HG02970 (cell line): ENCODE measurements around the gene DHRS13.

ENCODE experiments used
- ATAC-seq: cut with Tn5 transposase; IDR thresholded peaks from one replicate; pipeline ENCODE4 v1.9.1; 2021; ENCODE audit warnings: mild to moderate bottlenecking, moderate library complexity, moderate number of reproducible peaks; ENCODE audit not compliant: unreplicated experiment, low FRiP score

Gene DHRS13, protein sequence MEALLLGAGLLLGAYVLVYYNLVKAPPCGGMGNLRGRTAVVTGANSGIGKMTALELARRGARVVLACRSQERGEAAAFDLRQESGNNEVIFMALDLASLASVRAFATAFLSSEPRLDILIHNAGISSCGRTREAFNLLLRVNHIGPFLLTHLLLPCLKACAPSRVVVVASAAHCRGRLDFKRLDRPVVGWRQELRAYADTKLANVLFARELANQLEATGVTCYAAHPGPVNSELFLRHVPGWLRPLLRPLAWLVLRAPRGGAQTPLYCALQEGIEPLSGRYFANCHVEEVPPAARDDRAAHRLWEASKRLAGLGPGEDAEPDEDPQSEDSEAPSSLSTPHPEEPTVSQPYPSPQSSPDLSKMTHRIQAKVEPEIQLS

DNA sequence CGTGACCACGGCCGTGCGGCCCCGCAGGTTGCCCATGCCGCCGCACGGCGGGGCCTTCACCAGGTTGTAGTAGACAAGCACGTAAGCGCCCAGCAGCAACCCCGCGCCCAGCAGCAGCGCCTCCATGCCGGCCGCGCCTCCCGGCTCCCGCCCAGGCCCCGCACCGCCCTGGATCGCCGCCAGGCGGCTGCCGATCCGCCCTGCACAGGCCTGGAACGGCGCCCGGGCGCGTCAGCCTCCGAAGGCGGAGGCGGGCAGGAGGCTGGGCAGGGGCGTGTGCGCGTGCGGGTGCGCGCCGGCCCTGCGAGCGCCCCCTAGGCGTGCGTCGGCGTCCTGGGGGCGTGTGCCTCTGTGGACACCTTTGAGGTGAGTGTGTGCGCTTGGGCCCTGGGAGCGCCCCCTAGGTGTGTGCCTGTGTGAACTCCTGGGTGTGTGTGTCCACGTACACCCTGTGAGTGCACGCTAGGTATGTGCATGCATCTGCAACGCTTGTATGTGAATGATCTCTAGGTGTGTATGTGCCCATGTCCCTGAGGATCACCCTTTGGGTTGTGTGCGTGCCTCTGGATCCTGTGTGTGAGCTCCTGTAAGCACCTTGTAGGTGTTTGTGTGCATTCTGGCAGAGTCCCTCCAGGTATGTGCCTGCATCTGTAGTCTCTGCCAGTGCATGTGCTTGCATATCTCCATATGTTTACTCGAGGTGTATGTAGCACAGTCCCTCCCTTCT lies at the start of gene DHRS13:
DHRS13 (minus strand) TSS at position 261 of the 727 bp plus-strand sequence; CDS start at position 126, 135 bp downstream.
- peak; percentile 82 for ATAC-seq

DNA sequence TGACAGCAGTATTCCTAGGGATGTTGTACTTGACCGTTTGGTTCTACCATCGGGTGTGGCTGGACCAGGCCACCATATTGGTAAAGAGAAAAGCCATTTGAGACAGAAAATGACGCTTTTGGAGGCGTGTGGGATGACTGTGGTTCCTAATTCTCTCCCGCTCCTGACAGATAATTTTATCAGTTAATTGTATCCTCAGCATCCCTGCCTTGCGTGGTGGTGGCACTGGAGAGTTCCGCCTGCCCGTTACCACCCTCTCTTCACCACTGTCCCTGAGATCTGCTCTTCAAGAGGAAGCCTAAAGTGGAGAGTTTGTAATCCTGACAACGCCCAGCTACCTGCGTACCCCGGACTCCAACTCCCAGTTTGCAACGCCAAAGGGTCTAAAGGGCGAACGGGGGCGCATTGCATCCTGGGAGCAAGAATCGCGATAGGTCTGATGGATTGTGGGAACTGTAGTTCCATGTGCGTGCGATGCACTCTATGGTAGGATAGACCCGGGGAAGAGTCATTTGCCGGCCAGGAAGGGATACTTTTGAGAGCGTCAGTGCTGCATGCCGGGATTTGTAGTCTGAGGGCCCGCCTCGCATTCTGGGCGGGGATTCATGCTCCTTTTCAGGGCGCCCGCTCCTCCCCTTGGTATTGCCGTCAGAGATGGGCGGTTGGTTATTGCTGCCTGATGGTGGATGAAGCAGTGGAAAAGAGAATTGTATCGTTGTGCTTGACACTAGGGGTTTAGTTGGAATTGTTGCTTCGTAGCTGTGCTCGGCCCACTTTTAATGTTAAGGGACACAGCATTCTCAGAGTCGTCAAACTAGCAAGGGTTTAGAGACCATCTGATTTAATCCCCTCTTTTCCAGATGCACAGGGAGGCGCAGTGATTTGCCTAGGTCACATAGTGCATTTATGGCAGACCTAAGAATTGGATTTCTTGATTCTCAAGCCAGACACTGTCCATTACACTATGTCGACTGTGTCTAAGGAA lies 49.4 kb upstream of the DHRS13 start:
- ATAC-seq, result peak; percentile 47

DNA sequence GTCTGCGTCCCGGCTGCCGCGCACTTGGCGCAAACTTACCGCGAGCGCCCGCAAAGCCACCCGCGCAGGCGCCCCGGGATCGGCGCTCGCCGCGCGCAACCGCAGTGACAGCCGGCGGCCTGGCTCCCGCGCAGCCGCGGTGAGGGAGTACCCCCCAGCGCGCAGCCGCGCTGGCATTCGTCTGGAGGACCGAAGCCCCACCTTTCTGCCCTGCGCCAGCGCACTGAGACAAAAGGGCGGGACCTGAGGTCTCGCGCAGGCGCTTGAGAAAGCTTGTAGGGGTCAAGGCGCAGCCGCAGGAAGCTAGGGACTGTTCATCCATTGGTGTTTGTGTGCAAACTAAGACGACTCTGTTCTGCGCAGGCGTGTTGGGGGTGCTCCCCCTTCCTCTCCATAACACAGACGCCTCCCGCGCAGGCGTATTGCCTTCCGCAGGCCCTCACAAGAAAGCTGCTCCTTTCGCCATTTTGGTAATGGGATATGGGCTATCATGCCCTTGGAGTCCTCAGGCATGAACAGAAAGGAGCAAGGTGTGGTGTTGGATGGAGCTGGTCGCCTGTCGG lies 48.6 kb upstream of the DHRS13 start, which contains the start of gene PHF12:
PHF12 (minus strand) TSS at position 91 of the 563 bp plus-strand sequence. CDS start 558 bp downstream, outside the sequence.
- peak; percentile 51 for ATAC-seq

DNA sequence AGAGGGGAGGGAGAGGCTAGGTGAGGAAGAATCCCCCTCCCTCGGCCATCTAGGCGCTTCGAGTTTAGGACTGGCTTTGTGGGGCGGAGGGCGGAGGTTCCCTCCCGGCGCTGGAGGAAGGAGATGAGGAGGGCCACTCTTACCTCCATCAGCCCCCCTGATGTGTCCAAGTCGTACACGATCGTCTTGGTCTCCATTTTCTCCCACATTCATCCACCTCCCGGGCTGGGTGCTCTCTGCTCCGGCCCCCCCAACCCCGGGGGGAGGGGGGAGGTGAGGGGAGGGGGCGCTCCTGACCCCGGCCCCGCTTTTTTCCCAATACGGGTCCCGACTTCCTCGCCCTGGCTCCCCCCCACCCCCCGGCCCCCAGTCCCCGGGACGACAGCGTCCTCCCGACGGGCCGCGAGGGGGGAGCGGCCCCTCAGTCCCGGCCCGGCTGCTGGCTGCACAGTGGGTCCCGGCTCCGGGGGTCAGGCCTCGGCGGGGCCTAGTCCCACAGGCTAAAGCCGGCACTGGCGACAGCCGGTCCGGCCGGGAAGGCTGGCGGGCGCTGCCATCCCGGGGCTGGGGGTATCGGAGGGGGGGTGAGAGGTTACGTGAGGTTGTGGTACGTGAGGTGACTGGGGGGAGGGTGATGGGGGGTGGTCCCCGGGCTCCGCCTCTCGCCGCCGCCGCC lies 48.0 kb upstream of the DHRS13 start:
- peak; percentile 0 for ATAC-seq

DNA sequence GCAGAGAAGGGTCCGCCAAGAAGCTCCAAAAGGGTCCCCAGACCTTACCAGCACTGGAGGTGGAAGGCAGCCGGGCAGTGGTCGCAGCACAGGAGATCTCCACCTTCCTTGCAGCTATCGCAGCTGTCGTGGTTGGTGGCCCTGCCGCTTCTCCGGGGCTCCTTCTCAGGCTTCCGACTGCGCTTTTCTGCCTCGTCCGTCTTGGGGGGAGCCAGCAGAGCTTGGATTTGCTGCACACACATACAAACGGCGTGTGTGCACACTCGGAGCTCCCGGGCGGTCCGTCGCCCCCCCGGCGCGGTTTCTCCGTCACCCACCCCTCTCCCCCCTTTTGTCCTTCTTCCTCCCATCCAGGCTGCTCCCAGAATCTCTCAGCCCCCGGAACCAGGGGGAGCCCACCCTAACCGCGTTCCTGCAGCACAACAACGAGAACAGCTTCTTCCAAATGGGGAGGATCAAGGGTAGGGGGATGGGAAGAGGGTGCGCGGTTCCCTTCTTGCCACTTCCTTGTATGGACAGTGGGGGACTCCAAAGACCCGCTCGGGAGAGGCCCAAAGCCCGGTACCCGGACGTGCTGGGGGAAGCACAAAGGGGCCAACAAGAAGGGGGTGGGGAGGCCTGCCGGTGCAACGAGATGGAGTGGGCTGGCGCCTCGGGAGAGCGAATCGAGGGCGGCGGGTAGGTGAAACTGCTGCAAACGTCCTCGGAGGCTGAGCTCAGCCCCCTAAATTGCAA lies 47.3 kb upstream of the DHRS13 start:
- ATAC-seq, result no peak

DNA sequence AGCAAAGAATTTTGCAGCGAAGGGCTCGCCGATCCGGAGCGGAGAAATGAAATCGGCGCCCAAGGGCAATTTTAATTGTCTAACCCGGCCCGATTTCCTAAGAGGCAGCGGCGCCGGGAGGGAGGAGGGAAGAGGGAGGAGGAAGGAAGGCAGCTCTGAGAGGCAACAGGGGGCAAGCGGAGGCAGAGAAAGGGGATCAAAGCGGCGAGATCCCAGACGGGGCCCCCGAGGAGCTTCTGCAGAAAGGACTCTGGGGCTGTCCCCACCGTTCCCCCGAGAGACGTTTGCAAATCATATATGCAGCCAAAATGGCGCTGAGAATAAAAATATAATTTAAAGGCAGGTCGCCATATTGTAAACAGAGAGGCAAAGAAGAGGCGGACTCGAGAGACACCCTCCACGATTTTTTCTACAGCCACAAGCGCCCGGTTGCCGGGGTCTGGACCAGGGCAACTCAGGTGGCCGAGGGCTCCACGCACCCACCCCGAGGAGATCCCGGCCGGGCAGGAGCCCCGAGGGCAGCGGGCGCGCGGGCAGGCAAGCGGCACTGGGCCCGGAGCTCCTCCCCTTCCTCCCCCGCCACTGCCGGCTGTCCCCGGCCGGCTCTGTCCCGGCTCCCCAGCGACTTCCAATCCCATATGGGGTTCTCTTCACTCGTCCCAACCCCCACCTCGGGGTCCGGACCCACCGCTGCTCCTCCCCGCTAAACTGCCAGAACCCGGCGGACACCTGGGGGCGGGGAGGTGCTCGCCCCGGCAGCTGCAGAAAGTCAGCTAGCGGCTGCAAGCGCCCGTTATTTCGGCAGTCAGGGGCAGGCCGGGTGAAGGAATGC lies 46.5 kb upstream of the DHRS13 start:
- no peak for ATAC-seq

DNA sequence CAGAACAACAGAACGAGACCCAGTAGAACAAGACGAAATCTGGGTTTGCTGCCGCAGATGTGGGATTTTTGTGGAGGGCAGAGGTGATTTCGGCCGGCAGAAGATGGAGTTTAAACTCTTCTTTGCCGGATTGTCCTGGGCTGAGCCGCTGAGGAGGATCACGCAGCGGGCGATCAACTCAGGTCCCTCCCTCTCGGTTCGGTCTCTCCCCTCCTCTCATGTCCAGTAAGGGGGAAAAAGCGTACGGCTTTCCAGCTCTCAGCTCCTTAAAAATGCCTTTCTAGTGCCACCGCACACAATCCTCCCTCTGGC lies 46.0 kb upstream of the DHRS13 start:
- no peak for ATAC-seq

DNA sequence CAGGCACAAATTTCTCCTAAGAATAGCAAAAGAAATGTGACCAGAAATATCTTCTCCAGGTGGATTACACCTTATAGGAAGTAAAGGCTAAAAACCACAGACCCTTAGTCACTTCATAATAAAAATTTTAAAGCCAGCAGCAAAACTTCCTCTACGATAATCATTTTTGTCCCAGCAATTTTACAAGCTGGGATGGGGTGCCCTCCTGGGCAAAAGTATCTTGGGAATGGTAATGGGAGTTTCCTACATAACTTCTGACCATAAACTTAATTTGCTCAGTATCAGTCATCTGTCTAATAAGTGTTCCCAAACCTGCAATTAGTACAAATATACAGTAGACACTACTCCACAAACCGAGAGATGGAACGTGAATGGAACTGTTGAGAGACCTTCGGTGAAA lies 45.5 kb upstream of the DHRS13 start:
- ATAC-seq, result no peak

DNA sequence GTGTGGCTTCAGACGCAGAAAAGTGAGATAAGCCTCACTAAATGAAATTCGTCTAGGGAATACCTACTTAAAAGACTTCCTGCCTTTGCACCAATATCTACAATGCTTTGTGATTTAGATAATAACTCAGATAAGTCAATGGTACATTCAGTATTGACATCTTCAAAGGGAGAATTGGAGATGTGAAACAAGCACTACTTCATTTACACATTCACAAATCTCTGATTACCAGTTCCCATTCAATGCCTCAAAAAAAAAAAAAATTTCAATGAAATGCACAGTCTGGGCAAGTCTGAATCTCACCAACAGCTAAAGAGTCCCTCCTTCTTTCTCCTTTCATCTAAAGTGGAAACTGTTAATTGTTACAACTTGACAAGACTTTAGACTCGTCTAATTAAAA lies 44.8 kb upstream of the DHRS13 start:
- no peak for ATAC-seq

DNA sequence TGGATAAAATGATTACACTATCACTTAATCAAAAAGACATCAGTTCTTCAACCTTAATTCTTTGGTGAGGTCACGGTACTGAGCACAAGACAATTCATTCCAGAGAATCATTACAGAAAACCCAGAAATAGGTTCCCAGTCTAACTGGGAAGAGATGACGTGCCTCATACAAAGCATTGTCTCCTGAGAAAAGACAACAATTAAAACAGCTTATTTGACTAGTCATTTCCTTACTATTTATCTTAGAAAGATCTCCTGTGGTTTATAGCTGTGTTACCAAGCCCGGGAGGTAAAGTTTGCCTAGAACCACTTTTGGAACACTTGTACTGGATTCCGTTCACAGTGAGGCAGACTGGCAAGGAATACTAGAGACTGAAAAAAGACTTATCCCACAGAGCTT lies 43.4 kb upstream of the DHRS13 start:
- no peak for ATAC-seq

DNA sequence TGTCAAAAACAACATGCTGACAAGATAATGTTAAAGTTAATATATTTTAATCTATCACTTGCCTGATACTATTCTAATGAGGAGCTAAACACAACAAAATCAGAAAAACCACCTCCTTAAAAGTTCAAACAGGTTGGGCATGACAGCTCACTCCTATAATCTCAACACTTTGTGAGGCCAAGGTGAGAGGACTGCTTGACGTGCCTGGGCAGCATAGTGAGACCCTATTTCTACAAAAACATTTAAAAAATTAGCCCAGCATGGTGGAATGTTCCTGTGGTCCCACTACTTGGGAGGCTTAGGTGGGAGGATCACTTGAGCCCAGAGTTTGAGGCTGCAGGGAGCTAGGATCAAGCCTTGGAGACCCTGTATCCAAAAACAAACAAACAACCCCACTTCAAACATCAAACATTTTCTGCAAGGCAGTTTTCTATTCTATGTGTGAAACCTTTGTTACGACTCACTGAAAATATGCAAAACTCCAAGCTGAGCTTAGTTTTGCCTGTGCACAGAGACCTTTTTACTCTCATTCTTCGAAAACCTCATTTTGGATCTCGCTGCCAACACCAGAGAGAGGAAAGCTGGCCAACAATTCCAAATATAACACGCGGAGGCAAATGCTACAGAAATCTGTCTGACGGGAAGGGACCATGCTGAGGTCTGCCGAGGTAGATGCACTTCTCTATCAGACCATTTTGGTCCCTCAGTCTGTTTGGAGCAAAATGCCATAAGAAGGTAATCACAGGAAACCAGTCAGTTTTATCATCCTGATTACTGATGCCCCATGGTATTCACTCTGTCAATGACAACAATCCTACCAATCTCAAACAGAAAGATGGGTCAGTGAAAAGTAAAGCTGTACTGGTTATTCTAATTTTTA lies 42.2 kb upstream of the DHRS13 start:
- no peak for ATAC-seq

DNA sequence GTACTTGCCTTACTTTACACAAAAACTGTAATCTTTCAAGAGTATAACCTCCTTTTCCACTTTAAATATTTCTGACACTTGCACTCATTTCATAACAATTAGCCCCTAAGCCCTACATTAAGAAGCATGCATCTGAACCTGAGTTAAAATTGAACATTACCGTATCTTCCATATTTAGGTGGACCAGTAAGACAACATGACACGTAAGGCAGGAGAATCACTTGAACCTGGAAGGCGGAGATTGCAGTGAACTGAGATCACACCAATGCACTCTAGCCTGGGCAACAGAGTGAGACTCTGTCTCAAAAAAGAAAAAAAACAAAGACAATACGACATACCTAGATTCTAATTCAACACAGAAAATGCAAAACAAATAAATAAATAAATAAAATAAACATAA lies 41.5 kb upstream of the DHRS13 start:
- ATAC-seq, result no peak

DNA sequence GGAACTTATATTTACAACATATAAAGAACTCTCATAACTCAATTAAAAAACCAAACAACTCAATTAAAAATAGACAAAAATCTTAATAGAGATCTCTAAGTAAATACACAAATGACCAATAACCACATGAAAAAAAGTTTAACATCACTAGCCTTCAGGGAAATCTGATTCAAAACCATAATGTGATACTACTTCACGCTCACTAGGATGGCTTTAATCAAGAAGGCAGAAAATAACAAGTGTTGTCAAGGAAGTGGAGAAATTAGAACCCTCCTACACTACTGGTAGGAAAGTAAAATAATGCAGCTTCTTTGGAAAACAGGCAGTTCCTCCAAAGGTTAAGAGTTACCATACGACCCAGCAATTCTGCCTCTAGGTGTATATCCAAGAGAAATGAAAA lies 40.0 kb upstream of the DHRS13 start:
- no peak for ATAC-seq

DNA sequence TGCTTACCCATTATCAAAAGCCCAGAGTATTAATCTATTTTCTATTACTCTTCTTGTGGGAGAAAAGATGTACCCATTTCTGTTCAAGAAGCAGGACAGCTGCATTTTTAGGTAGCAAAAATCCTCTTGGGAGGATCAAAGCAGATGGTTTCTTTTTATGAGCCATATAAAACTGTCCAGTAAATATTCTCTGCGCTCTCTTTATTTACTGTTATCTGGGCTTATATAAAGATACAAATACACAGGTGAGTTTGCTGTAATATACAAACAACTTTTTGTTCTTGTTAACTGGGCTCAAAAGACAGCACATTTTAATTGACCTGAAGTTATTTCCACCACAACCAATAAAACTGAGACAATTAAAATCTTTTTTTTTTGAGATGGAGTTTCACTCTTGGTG lies 38.4 kb upstream of the DHRS13 start:
- no peak for ATAC-seq

DNA sequence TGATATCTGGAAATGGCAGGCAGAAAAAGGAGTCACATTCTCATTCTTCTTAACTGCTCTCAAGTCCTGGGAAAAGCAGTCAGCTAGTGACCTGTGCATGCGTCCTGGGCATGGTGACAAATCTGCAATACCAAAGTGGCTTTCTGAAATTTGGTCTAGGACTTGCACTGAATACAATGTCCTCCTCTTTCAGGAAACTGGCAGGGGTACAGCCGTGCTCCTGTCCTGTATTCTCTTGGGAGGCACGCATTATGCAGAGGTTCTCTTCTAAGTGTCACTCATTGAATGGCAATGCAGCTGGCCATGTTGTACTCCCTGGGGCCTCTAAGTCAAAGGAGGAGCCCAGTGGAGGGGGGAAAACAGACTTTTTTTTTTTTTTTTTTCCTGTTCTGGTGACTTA lies 37.8 kb upstream of the DHRS13 start:
- ATAC-seq, result no peak

DNA sequence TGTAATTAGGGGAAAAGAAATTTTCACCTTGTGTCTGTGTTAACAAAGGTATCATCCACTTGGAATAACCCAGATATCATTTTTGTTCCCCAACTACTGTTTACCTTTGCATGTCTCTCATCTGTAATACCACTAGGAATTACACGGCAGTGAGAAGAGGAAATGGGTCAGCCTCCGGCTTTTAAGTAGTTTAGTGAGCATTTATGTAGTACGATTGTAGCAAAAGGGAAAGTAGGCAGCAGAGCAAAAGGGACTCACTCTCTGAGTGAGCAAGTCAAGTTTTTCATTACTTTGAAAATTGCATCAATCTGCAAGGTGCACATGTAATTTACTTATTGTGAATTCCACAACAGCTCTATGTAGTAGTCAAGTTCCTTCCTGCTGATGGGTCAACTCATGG lies 37.3 kb upstream of the DHRS13 start:
- no peak for ATAC-seq

DNA sequence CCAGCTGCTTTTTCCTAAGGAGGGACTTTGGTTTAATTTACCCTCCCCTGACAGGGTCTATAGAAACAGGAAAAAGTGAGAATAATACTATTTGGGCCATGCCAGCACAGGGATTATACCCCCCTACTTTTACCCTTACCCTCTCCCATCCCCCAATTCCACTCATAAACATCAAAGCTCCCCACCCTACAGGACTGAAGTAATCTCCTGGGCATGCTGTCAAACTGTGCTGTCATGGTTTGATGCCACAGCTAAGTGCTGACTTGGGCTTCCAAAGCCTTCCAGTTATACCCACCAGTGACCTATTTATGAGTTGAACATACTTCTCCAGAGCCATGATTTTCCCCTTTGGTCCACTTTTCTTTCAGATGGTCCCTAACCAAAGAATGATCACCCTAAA lies 35.7 kb upstream of the DHRS13 start:
- ATAC-seq, result no peak
